Testis (tissue), 3 donors: Measurements from ENCODE around the gene TOP3A. TPM values are rescaled to one million over a fixed set of nuclear protein-coding genes. Genes with fewer than 3 reads are reported as not detected.
A peak's percentile ranks its signal among the peaks of the same experiment; 100 is the strongest.

Experiments
- DNase-seq: peaks from one replicate; pipeline ENCODE4 v3.0.0-alpha.2; 2019
- H3K27ac ChIP-seq, 2 donors: fragments of 200-600 bp; sonication (generic); one replicate each; pipeline ENCODE4 v1.5.1; 2019
- H3K27me3 ChIP-seq: fragments of 200-600 bp; sonication (generic); one replicate; pipeline ENCODE4 v1.5.1; 2019
- H3K36me3 ChIP-seq: fragments of 200-600 bp; sonication (generic); one replicate; pipeline ENCODE4 v1.5.1; 2017; ENCODE audit warnings: low read depth; ENCODE audit errors: missing control alignments
- H3K4me1 ChIP-seq: fragments of 200-600 bp; sonication (generic); one replicate; pipeline ENCODE4 v1.5.1; 2019
- H3K4me3 ChIP-seq, 2 donors: fragments of 200-600 bp; sonication (generic); one replicate each; pipeline ENCODE4 v1.5.1; 2017 to 2019
- H3K9me3 ChIP-seq: fragments of 200-600 bp; sonication (generic); one replicate; pipeline ENCODE4 v1.5.1; 2017
- POLR2A ChIP-seq: fragments of 450-650 bp; IDR thresholded peaks from one replicate; pipeline ENCODE4 v1.6.1; 2017; ENCODE audit warnings: antibody characterized with exemption, mild to moderate bottlenecking, moderate library complexity
- WGBS, 2 donors: methylation state at CpG; one replicate each; pipeline ENCODE4 v1.1.5; 2018; 5-methylcytosine and 5-hydroxymethylcytosine counted together
- intact Hi-C: fragments of 100-400 bp; cut with DNase I; formaldehyde crosslinking; loops from one replicate; pipeline ENCODE4 v1.15.1; 2023; ENCODE audit warnings: low total_unique reads
- microRNA-seq, 2 donors: library from miRNA; unstranded; fragments of <30 nt; microRNA quantifications; one replicate each; pipeline ENCODE4, GENCODE V29; 2016; ENCODE audit warnings: borderline number of aligned reads in 2 of 2, borderline replicate concordance in 1 of 2
- polyA plus RNA-seq: library from polyadenylated mRNA; stranded (reverse); fragments of 350-450 nt; fragmentation: Illumina TruSeq; extraction: RNeasy Lipid Tissue Mini Kit (QIAGEN cat#74804); gene quantifications from one replicate; pipeline ENCODE4 v1.2.3, GENCODE V29; 2014; ENCODE audit warnings: low read depth, low replicate concordance; ENCODE audit not compliant: insufficient read depth
- total RNA-seq, 2 donors: library from RNA; depleted of rRNA; stranded (reverse); fragments of >200 nt; gene quantifications; one replicate each; pipeline ENCODE4 v1.2.3, GENCODE V29; 2016
- TF ChIP-seq, protein P1 (sequence below), 3 experiments: fragments of 450-650 bp in 2 of 3; fragments of 200-600 bp in 1 of 3; sonication (generic) in 1 of 3; IDR thresholded peaks; one replicate each; pipeline ENCODE4 v1.5.1; 2016 to 2019; ENCODE audit warnings: antibody characterized with exemption in 3 of 3, mild to moderate bottlenecking in 2 of 3, moderate library complexity in 1 of 3

Gene TOP3A
- total and polyA plus RNA-seq, 3 donors from 2014 or later: 34.0 to 97.9 (median 56.9) TPM

DNA sequence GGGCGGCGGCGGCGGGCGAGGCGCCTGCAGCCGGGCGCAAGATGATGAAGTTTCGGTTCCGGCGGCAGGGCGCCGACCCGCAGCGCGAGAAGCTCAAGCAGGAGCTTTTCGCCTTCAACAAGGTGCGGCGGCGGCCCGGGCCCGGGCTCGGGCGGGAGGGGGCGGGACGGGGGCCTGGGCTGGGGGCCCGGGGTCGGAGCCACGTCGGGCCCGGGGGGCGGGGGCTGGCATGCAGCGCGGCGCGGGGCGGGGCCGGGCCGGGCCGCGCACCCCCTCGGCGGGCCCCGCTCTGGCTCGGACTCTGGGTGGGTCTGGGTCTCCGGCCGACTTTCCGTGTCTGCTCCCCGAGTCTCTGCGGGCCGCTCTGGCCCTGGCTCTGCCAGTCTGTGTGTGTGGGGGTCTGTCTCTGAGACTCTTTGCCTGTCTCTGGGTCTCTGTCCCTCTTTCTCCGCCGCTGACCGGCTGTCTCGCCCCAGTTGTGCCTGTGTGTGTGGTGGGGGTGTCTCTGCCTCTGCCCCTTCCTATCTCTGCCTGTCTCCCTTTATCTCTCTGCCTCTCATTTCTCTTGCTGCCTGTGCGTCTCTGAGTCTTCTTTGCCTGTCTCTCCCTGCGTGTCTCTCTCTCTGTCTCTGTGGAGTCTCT lies 89.0 kb downstream of the TOP3A start:
- no peaks in the 10 kb centered on the region for H3K9me3 ChIP-seq
- peaks cover 22% of the 10 kb centered on the region for H3K4me1 ChIP-seq
- WGBS, 2 donors: 0 to 1% methylated on average over 6 to 14 of the region's 57 CpGs
- TF ChIP-seq POLR2A: no peak
- TF ChIP-seq, protein P1, sequence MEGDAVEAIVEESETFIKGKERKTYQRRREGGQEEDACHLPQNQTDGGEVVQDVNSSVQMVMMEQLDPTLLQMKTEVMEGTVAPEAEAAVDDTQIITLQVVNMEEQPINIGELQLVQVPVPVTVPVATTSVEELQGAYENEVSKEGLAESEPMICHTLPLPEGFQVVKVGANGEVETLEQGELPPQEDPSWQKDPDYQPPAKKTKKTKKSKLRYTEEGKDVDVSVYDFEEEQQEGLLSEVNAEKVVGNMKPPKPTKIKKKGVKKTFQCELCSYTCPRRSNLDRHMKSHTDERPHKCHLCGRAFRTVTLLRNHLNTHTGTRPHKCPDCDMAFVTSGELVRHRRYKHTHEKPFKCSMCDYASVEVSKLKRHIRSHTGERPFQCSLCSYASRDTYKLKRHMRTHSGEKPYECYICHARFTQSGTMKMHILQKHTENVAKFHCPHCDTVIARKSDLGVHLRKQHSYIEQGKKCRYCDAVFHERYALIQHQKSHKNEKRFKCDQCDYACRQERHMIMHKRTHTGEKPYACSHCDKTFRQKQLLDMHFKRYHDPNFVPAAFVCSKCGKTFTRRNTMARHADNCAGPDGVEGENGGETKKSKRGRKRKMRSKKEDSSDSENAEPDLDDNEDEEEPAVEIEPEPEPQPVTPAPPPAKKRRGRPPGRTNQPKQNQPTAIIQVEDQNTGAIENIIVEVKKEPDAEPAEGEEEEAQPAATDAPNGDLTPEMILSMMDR (IDR thresholded peaks at IDR 0.05): no peak
- peak overlapping the region; percentile 60 to 62 for H3K4me3 ChIP-seq
- no peaks in the 10 kb centered on the region for H3K36me3 ChIP-seq
- no peak for DNase-seq
- no peaks in the 10 kb centered on the region for H3K27me3 ChIP-seq
- peak overlapping the region in 1 of 2 donors; percentile 66 for H3K27ac ChIP-seq
- intact Hi-C loops: no loop called here

DNA sequence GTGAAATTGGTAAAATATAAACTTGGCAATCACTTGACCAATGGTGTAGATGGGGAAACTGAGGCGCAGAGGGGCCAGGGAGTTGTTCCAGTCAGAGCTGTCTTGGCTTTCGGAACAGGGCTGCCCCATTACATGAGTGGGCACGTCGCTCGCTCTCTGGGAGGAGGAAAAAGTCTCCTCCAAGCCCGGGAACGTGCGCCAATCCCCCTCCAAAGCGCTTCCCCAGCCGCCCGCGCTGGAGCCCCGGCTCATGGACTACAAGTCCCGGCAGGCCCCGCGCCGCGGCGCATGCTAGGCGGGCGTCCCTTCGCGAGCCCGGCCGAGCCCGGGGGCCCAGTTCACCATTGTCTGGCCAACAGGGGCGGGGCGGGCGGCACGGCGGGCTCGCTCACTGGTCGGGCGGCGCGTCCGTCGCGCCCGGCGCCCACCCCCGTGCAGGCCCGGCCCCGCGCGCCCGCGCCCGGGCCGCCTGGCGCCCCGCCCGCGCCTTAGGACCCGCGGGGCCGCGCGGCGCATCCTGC lies 89.6 kb downstream of the TOP3A start, which contains the start of gene LLGL1:
TSS of gene LLGL1 (plus strand) at position 515 of the 521 bp plus-strand sequence. CDS start 48 bp downstream, outside the sequence.
- intact Hi-C loops: no loop called here
- peak within 1 kb of the TSS; percentile 64 to 84 for H3K27ac ChIP-seq
- 0 to 1% methylated on average over 5 to 54 of the region's 60 CpGs for WGBS, 2 donors
- H3K27me3 ChIP-seq: no peaks in the 10 kb centered on the region
- no peak for TF ChIP-seq POLR2A
- TF ChIP-seq, protein P1 (IDR thresholded peaks at IDR 0.05): no peak
- peak within 1 kb of the TSS; percentile 60 to 62 for H3K4me3 ChIP-seq
- no peaks in the 10 kb centered on the region for H3K9me3 ChIP-seq
- H3K4me1 ChIP-seq: peaks cover 22% of the 10 kb centered on the region
- DNase-seq: peak; percentile 98
- H3K36me3 ChIP-seq: no peaks in the 10 kb centered on the region

DNA sequence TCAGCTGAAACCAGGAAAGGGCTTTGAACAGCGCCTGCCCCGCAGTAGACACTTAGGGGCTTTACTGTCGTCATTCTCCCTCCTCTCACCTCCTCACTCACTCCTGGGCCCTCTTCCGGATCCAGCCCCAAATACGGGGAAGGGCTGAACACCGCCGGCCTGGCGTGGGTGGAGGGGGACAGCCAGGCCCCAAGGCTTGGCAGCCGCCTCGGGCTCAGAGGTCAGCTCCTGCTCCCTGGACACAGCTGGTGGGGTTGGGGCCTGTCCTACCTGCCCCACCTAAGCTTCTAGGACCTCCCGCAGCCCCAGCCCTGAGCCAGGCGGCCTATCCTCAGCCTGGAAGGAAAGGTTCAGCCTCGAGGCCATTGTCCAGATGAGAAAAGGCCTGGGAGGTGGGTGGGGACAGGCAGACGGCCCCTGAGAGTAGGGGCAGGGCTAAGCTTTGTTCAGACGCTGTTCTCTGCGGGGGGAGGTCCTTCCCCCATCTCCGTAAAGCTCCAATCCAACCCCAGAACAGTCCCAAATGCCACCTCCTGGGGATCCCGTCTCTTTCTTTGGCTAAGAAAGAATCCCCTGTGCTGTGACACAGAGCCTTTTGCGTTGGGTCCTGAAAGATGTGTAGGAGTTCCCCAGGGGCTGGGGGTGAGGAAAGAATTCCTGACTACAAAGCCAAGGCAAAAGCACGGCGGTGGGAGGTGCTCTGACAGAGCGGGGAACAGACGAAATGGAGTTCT lies 90.2 kb downstream of the TOP3A start:
- peak; percentile 52 for DNase-seq
- peak overlapping the region; percentile 15 to 46 for H3K4me3 ChIP-seq
- H3K27ac ChIP-seq: peak overlapping the region; percentile 64 to 84
- no peaks in the 10 kb centered on the region for H3K9me3 ChIP-seq
- 16 to 22% methylated on average over 17 to 23 of the region's 23 CpGs for WGBS, 2 donors
- H3K4me1 ChIP-seq: peaks cover 22% of the 10 kb centered on the region
- no peaks in the 10 kb centered on the region for H3K27me3 ChIP-seq
- intact Hi-C loops: no loop called here
- TF ChIP-seq, protein P1 (IDR thresholded peaks at IDR 0.05): no peak
- TF ChIP-seq POLR2A: no peak
- no peaks in the 10 kb centered on the region for H3K36me3 ChIP-seq

DNA sequence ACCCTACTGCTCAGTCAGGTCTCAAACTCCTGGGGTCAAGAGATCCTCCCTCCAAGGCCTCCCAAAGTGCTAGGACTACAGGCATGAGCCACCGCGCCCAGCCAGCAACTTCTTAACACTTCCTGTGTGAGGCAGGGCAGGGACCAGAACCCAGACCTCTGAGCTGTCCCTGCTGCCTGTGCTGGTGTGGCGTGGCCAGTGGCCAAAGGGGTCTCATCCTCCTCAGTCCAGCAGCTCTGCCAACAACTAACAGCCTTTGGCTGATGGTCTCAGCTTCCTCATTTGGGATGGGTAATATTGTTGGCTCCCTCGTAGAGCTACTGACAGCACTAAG lies 90.8 kb downstream of the TOP3A start:
- Histone ChIP-seq H3K27ac (peak overlapping the region; percentile 64 to 84), H3K4me1 (peaks cover 24% of the 10 kb centered on the region), H3K4me3 (peak overlapping the region in 1 of 2 donors; percentile 46), H3K36me3 (no peaks in the 10 kb centered on the region), H3K9me3 (no peaks in the 10 kb centered on the region), H3K27me3 (no peaks in the 10 kb centered on the region)
- no peak for DNase-seq
- WGBS, 2 donors: 76 to 85% methylated on average over 4 of the region's 4 CpGs
- TF ChIP-seq, protein P1 (IDR thresholded peaks at IDR 0.05): no peak
- TF ChIP-seq POLR2A: no peak
- intact Hi-C loops: no loop called here

Small RNA genes within 50 kb of the gene (microRNA-seq; reads per million reads assigned to microRNA genes)
- gene MIR6778: 0 reads per million in 2 donors

Other genes starting within 250 kb of the TOP3A start
- gene DRG2, start 227.0 kb downstream of the TOP3A start, total RNA-seq: 10 to 100 TPM; 42.9 to 43.1 TPM
- gene DRG2, start 227.0 kb downstream of the TOP3A start, polyA plus RNA-seq: 26.0 TPM
- gene MYO15A, start 206.2 kb downstream of the TOP3A start, total RNA-seq: 10 to 100 TPM; 18.6 to 30.2 TPM
- gene MYO15A, start 206.2 kb downstream of the TOP3A start, polyA plus RNA-seq: 21.7 TPM
- gene ALKBH5, start 131.2 kb downstream of the TOP3A start, total RNA-seq: 100 to 1,000 TPM; 213 to 253 TPM
- gene ALKBH5, start 131.2 kb downstream of the TOP3A start, polyA plus RNA-seq: 172 TPM
- 10 to 100 TPM; 40.0 to 46.8 TPM for gene LLGL1, start 89.4 kb downstream of the TOP3A start, total RNA-seq
- 24.2 TPM for gene LLGL1, start 89.4 kb downstream of the TOP3A start, polyA plus RNA-seq
- 100 to 1,000 TPM; 317 to 351 TPM for gene FLII, start 56.3 kb downstream of the TOP3A start, total RNA-seq
- gene FLII, start 56.3 kb downstream of the TOP3A start, polyA plus RNA-seq: 383 TPM
- gene MIEF2, start 54.3 kb downstream of the TOP3A start, total RNA-seq: 10 to 100 TPM; 28.5 to 29.4 TPM
- 7.5 TPM for gene MIEF2, start 54.3 kb downstream of the TOP3A start, polyA plus RNA-seq
- gene SMCR8, start 299 bp upstream of the TOP3A start, total RNA-seq: 10 to 100 TPM; 25.0 to 27.7 TPM
- gene SMCR8, start 299 bp upstream of the TOP3A start, polyA plus RNA-seq: 20.3 TPM
- gene SHMT1, start 48.6 kb upstream of the TOP3A start, total RNA-seq: 10 to 100 TPM; 36.4 to 48.1 TPM
- 45.9 TPM for gene SHMT1, start 48.6 kb upstream of the TOP3A start, polyA plus RNA-seq
- 1 to 10 TPM; 1.7 to 2.7 TPM for gene EVPLL, start 62.8 kb upstream of the TOP3A start, total RNA-seq
- gene EVPLL, start 62.8 kb upstream of the TOP3A start, polyA plus RNA-seq: 2.5 TPM
- gene LGALS9C, start 161.8 kb upstream of the TOP3A start, total RNA-seq: under 1 TPM in 1 of 2 donors, not detected in 1; 0.56 TPM
- 1.2 TPM for gene LGALS9C, start 161.8 kb upstream of the TOP3A start, polyA plus RNA-seq